GM19023 (cell line): ENCODE measurements around the gene TRPT1.

Experiments used
- ATAC-seq: cut with Tn5 transposase; IDR thresholded peaks from one replicate; pipeline ENCODE4 v1.9.1; 2021; ENCODE audit warnings: mild to moderate bottlenecking, moderate library complexity; ENCODE audit not compliant: unreplicated experiment

TRPT1 gene

GRCh38 chr11:64181506-64182411 lies 44.2 kb downstream of the TRPT1 start:
- no peak for ATAC-seq

GRCh38 chr11:64180891-64181290 lies 45.1 kb downstream of the TRPT1 start:
- no peak for ATAC-seq

DNA sequence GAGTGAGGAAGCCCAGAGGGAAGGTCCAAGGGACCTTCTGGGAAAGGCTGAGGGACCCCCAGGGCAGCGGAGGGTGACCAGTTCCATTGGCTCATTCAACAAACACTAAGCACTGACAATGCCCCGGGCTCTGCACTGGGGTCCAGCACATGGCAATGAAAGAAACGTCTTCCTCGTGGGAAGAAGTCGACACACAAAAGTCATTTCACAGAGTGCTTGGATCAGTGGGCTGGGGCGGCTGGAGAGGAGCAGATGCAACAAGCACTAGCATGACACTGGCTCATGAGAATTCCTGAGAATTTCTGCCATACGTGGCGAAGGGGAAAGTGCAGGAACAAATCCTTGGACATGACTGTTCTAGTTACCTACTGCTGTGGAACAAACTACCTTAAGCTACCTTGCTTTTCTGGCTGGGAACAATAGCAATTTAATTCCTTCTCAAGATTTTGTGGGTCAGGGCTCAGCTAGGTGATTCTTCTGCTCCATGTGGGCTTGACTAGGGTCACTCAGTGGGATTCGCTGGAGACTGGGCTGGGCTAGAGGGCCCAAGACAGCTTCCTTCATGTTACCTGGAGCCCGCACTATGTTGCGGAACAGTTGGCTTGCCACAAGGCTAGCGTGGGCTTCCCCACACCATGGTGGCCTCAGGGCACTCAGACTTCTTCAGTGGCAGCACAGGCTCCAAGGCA lies 46.9 kb downstream of the TRPT1 start:
- ATAC-seq = no peak

DNA sequence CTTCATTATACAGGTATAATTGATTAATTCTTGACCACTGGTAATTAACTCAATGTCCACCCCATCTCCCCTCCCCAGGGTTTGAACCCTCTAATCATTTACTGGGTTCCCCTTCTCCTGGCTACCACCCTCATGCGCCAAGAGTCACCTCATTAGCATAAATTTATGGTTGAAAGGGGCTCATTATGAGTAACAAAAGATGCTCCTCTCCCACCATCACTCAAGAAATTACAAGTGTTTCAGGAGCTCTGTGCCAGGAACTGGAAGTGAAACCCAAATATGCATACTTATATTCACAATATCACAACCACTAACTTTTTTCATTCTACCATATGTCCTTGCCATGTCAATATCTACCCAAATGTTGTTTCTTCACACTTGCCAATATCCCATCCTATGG lies 47.8 kb downstream of the TRPT1 start:
- ATAC-seq = no peak

DNA sequence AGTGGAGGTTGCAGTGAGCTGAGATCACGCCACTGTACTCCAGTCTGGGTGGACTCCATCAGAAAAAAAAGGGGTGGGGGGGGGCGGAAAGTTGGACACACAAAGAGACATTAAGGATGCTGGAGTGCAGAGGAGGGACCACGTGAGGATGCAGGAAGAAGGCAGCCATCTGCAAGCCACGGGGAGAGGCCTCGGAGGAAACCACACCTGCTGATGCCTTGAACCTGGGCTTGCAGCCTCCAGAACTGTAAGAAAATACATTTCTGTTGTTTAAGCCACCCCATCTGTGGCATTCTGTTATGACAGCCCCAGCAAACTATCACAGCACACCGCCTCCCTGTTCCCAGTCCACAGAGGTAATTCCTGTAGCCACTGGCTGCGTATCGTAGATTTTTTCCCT lies 49.2 kb downstream of the TRPT1 start:
- no peak for ATAC-seq
